Cardiac septum (tissue), 1 donor: ENCODE data around the gene ELL. TPM values are rescaled to one million over a fixed set of nuclear protein-coding genes. Genes with fewer than 3 reads are reported as not detected.

ENCODE experiments used
- DNase-seq: peaks from one replicate; pipeline ENCODE4 v3.0.0-alpha.2; 2020; ENCODE audit warnings: low spot score
- intact Hi-C: fragments of 100-400 bp; cut with DNase I; formaldehyde crosslinking; loops from one replicate; pipeline ENCODE4 v1.14.0; 2022
- total RNA-seq: library from RNA; stranded (reverse); fragmentation: NEBNext Ultra II Directional; extraction: Animal tissue kit (Norgen Biotek cat#: 25700); gene quantifications from one replicate; pipeline ENCODE4 v1.2.1, GENCODE V29; 2021
- donor health status: DM: no; HTN: no; CAD: no.

Gene ELL
- total RNA-seq, 1 donor from 2014 or later: 9.9 TPM

- intact Hi-C loops: no loop called here
- no peak for DNase-seq
Measured at GRCh38 chr19:18440936-18441803, 80.7 kb downstream of the ELL start.

DNA sequence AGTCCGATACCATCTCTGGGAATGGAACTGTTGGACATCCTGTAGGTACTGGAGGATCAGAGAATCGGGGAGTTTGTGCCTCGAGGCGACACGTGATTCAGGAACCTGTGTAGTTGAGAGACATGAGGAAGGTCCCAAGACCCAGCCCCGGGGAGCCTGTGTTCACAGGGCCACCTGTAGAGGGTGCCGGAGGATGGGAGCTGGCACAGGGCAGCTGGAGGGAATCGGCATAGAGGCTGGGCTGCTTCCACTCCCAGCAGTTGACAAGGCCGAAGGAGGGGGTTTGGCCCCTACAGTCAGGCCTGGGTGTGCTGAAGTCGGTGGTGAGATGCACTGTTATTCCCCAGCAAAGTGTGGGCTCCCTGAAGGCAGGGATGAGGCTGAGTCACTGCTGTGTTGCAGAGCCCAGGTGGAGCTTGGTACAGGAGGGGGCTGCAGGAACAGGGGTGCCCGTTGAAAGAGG is 81.4 kb downstream of the ELL start:
- no peak for DNase-seq
- intact Hi-C loops: no loop called here

DNA sequence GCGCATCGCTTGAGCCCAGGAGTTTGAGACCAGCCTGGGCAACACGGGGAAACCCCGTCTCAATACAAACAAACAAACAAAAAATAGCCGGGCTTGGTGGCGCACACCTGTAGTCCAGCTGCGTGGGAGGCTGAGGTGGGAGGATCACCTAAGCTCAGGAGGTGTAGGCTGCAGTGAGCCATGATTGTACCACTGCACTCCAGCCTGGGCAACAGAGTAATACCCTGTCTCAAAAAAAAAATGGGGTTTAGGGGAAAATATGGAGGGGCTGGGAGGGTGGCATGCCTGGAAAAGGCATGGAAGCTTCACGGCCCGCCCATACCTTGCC is 82.0 kb downstream of the ELL start:
- intact Hi-C loops: no loop called here
- DNase-seq: no peak

- DNase-seq: no peak
- intact Hi-C loops: no loop called here
Measured at GRCh38 chr19:18439025-18439909, 82.6 kb downstream of the ELL start.

- intact Hi-C loops: no loop called here
Measured at GRCh38 chr19:18438331-18439024, 83.4 kb downstream of the ELL start.

DNA sequence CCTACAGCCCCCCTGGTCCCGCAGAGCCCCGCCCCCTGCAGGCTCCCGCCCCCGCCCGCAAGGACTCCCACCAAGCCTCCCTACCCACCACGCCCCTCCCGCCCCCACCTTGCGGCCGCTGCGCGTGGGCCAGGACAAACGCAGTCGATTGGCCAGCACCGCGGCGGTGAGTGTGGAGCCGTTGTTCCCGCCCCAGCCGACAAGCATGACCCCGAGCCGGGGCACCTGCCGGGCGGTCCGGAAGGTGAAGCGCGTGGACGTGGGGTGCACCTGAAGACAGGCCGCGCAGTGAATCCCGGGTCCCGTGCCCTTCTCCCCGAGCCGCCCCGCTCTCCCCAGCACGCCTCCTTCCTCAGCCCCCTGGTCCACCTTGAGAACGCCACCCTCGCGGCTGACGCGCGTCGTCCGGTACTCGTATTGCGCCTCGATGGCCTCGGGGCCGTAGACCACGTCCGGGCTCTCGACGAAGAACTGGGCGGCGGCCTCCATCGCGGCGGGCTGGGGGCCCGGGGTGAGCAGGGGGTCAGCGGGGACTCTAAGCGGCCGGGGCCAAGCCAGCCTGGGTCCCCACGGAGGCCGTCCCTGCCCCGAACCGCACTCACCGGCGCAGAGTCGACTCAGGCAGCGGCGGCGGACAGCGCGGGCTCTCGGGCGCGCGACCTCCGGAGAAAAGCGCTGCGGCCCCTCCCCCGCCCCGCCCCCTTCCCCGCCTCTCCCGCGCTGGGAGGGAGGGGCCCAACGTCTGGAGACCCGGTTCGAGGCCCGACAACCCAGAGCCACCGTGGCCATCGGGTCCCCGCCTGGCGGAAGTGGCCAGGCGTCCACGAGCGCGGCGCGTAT is 84.2 kb downstream of the ELL start, which contains the start of gene ISYNA1:
Gene ISYNA1 (minus strand): TSS at position 643 of the 840 bp plus-strand sequence. CDS start 154 bp downstream, at position 489.
- intact Hi-C loops: no loop called here
- no peak for DNase-seq

More at GRCh38 chr19:18438331-18439024, 83.4 kb downstream of the ELL start:
- no peak for DNase-seq

DNA sequence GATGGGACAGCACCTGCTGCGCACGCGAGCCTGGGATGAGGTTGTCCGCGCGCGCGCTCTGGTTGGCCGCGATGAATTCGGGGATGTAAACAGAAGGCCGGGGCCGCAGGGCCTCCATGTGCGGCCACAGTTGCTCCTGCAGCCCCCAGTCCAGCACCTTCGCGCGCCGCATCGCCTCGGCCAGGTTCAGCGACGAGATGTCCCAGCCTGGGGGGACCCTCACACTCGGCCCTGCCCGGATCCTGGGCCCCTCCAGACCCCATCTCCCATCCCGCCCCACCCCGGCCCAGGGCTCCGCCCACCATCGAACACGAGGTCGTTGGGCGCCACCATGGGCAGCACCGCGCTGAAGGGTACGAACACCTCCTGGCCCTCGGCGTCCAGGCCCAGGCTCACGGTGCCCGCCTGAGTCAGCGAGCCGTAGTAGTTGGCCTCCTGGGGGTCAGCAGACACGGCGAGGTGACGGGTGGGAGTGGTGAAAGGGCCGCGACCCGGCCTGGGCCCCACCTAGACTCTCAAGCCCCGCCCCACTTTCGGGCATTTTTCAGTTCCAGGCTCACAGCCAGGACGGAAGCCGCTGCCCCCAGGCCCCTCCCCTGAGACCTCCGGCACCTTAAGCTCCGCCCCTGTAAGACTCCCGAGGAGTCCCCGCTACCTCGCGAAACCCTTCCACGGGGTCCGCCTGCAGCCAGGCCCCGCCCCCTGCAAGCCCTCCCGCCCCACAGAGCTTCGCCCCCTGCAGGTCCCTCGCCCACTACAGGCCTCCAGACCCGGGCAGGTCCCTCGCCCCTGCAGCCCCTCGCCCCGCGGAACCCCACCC is 85.0 kb downstream of the ELL start:
- no peak for DNase-seq
- intact Hi-C loops: no loop called here

DNA sequence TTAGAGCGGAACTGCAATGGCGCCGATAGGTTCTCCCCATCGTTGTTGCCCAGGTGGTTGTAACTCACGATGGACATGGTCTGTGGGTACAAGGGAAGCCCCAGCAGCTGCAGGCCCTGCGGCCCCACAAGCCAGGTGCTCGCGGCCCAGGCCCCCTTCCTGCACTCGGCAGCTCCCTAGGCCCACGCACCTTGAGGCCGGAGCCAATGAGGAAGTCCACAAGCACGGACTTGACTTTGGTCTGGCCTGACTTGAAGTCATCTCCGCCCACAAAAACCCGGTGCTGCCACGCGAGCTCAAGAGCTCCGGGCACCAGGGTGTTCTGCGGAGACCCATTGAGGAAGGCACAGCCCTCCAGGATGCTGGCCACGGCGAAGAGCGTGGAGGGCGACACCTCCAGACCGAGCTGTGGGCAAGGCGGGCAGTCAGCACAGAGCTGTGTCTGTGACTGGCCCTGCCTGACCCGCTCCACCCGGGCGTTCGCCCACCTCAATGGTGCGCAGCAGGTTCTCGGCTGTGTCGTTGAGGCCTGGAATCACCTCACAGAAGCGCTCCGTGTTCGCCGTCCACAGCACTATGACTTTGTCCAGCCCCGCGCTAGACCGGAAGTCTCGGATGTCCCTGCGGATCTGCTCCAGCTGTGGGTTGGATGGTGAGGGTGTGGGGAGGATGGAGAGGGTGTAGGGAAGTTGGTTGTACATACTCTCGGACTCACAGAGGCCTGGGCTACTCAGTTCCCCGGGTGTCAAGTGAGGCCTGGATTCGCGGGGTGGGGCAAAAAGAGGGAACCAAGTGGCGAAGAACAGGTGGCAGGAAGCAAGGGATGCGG is 85.8 kb downstream of the ELL start:
- intact Hi-C loops: no loop called here
- DNase-seq: no peak

DNA sequence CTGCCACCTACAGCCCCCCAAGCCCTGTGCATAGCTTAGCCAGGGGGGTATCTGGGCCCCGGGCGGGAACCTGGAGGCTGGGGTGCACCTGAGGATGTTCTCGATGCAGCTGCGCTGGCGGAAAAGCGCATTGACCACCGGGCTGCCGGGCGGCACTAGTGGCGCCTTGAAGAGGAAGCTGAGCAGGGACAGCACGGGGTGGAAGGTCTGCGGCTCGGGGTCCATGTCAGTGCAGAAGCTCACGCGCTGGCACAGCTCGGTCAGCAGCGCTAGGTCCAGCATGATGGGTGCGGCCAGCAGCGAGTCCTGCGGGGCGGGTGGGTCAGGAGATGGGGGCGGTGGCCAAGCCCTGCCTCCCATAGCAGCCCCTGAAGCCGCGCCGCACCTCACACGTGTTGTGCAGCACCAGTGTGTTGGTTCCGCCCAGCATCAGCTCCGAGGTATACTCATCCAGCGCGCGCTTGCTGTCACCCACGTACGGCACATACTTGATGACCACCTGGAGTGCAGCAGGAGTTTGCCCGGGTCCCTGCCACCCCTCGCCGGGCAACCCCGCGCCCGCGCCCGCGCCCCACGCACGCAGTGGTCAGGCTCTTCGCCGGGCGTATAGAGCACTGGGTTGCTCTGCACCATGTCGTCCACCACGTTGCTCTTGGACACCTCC is 86.6 kb downstream of the ELL start:
- intact Hi-C loops: no loop called here
- no peak for DNase-seq

DNA sequence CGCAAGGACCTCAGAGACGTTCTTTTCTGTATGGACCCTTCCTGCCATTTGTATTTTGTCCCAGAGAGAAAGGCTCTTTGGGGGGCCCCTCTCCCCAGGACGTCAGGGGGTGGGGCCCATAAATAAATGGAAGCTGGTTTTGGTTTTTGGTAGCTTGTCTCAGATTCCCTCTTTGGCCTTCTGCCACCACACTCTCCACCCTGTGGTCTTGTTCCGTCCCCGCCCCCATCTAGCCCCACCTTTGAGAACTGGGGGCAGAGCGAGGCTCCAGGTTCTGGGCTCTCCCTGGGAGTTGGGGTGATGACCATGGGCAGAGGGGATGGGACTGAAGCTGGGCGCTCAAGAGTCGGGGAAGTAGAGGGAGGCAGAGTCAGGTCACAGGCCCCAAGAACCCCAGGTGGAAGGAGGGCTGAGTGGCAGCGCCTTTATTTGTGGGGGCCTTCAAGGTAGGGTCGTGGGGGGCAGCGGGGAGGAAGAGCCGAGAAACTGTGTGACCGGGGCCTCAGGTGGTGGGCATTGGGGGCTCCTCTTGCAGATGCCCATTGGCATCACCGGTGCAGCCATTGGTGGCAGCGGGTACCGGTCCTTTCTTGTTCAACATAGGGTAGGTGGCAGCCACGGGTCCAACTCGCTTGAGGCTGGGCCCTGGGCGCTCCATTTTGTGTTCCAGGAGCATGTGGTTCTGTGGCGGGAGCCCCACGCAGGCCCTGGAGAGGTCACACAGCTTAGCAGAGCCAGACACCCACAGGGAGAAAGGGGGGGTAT is 87.3 kb downstream of the ELL start:
- DNase-seq: no peak
- intact Hi-C loops: no loop called here

DNA sequence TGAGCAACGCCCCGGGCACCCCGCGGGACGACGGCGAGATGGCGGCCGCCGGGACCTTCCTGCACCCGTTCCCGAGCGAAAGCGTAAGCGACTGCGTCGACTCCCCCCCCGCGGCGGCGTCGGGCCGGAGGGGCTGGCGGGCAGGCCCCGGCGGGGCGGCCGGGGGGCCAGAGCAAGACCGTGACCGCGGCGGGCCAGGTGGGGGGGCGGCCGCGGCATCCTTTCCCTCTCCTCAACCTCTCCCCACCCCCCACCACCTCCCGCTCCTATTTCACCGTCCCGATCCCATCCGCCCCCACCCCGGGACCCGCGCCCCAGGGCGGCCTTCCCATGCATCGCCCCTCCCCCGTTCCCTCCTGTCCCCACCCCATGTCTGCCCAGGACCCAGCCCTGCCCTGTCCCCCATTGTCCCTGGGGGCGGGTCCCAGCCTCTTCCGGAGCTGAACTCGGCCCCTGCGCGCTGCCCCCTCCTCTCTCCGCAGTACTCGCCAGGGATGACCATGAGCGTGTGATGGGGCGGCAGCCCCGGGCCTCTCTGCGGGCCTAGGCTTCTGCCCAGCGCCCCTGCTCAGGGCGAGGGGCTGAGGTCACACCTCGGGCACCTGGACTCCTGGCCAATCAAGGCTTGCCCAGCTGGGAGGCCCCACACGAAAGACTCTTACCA is 88.0 kb downstream of the ELL start:
- intact Hi-C loops: no loop called here
- no peak for DNase-seq

GRCh38 chr19:18433015-18433691 is 88.7 kb downstream of the ELL start:
- intact Hi-C loops: no loop called here
- DNase-seq: no peak

DNA sequence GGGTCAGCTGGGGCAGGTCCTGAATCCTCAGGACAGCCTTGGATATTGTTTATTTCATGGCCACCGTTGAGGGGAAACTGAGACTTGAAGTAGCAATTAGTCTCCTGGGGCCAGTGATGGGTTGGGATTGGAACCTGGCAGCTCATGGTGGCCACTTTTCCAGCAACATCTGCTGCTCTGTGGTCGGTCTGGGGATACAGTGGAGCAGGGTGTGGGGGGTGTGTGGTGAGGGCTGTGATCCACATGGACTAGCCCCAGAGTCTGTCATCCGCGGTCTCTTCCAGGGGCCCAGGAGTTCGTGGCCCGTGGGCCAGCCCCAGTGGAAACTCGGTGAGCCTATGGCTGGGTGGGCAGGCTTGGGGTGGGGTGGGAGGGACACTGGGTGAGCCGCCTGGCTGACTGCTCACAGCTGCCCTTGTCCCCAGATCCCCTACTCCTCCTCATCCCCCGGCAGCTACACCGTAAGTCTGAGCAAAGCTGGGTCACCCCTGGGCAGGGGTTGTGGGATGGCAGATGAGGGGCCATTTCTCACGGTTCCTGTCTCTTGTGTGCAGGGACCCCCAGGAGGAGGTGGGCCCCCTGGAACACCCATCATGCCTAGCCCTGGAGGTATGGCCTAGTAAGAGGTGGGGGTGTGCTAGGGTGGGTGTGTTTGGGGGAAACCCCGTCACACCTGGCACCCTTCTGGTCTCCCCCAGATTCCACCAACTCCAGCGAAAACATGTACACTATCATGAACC is 89.4 kb downstream of the ELL start:
- no peak for DNase-seq
- intact Hi-C loops: no loop called here
